Neural progenitor cell (in vitro differentiated cells): ENCODE data around the gene TOB2. TPM values are rescaled to one million over a fixed set of nuclear protein-coding genes. Genes with fewer than 3 reads are reported as not detected.
A peak's percentile ranks its signal among the peaks of the same experiment; 100 is the strongest.

Experiments used
- DNase-seq: peaks from one replicate; pipeline ENCODE4 v3.0.0-alpha.2; 2016; ENCODE audit warnings: low spot score
- H2AFZ ChIP-seq: fragments of 200-600 bp; sonication (generic); replicated peaks from 2 replicates; pipeline ENCODE4 v1.6.1; 2016; ENCODE audit warnings: antibody characterized with exemption
- H3F3A ChIP-seq: fragments of 200-600 bp; sonication (generic); 2 replicates; pipeline ENCODE4 v1.6.1; 2016; ENCODE audit warnings: antibody characterized with exemption, low read depth
- H3K27ac ChIP-seq: fragments of 200-600 bp; sonication (generic); 2 replicates; pipeline ENCODE4 v1.5.1; 2016; ENCODE audit warnings: mild to moderate bottlenecking
- H3K27me3 ChIP-seq: fragments of 200-600 bp; sonication (generic); 2 replicates; pipeline ENCODE4 v1.6.1; 2016; ENCODE audit warnings: mild to moderate bottlenecking, moderate library complexity
- H3K36me3 ChIP-seq: fragments of 200-600 bp; sonication (generic); 2 replicates; pipeline ENCODE4 v1.5.1; 2016
- H3K4me1 ChIP-seq: fragments of 200-600 bp; sonication (generic); 2 replicates; pipeline ENCODE4 v1.6.1; 2016; ENCODE audit warnings: mixed run types
- H3K4me2 ChIP-seq: fragments of 200-600 bp; sonication (generic); 2 replicates; pipeline ENCODE4 v1.6.1; 2016
- H3K4me3 ChIP-seq: fragments of 200-600 bp; sonication (generic); 2 replicates; pipeline ENCODE4 v1.5.1; 2016
- H3K79me2 ChIP-seq: fragments of 200-600 bp; sonication (generic); 2 replicates; pipeline ENCODE4 v1.6.1; 2016; ENCODE audit warnings: low read depth
- H3K9ac ChIP-seq: fragments of 200-600 bp; sonication (generic); 2 replicates; pipeline ENCODE4 v1.6.1; 2016
- H3K9me3 ChIP-seq: fragments of 200-600 bp; sonication (generic); 2 replicates; pipeline ENCODE4 v1.5.1; 2016; ENCODE audit warnings: low read depth
- H4K20me1 ChIP-seq: fragments of 200-600 bp; sonication (generic); 2 replicates; pipeline ENCODE4 v1.6.1; 2016; ENCODE audit warnings: low read depth
- H3K27ac Mint-ChIP-seq: 3 replicates; pipeline ENCODE4 v1.8.0; 2021; ENCODE audit warnings: mixed read lengths
- H3K27me3 Mint-ChIP-seq: 2 replicates; pipeline ENCODE4 v1.8.0; 2022; ENCODE audit warnings: low read depth, mild to moderate bottlenecking, inconsistent platforms, moderate library complexity, mixed read lengths; ENCODE audit not compliant: insufficient read depth
- H3K36me3 Mint-ChIP-seq: 3 replicates; pipeline ENCODE4 v1.8.0; 2021; ENCODE audit warnings: mixed read lengths
- H3K4me1 Mint-ChIP-seq: 3 replicates; pipeline ENCODE4 v1.8.0; 2021; ENCODE audit warnings: mixed read lengths
- H3K4me3 Mint-ChIP-seq: 3 replicates; pipeline ENCODE4 v1.8.0; 2021; ENCODE audit warnings: mild to moderate bottlenecking, moderate library complexity, mixed read lengths
- H3K9me3 Mint-ChIP-seq: 3 replicates; pipeline ENCODE4 v1.8.0; 2020; ENCODE audit warnings: mixed read lengths
- CTCF ChIP-seq: fragments of 200-600 bp; sonication (generic); IDR thresholded peaks from 2 replicates; pipeline ENCODE4 v1.5.1; 2017; ENCODE audit warnings: antibody characterized with exemption, mild to moderate bottlenecking
- EZH2 ChIP-seq: fragments of 200-600 bp; sonication (generic); IDR thresholded peaks from 2 replicates; pipeline ENCODE4 v1.6.1; 2017; ENCODE audit warnings: antibody characterized with exemption, mild to moderate bottlenecking, moderate library complexity
- EZH2phosphoT487 ChIP-seq: fragments of 200-600 bp; sonication (generic); IDR thresholded peaks from 2 replicates; pipeline ENCODE4 v1.6.1; 2017; ENCODE audit warnings: antibody characterized with exemption
- total RNA-seq: library from RNA; depleted of rRNA; stranded (reverse); fragments of >200 nt; gene quantifications from 2 replicates; pipeline ENCODE4 v1.2.3, GENCODE V29; 2015; ENCODE audit warnings: low replicate concordance

Gene TOB2
- total RNA-seq, 1 donor from 2014 or later: 23.4 TPM

- Histone ChIP-seq H2AFZ (no peak overlapping the region), H3K27me3 (no peaks in the 10 kb centered on the region), H3K27ac (no peak overlapping the region), H4K20me1 (peaks cover 24% of the 10 kb centered on the region), H3K4me1 (peaks cover 30% of the 10 kb centered on the region), H3K4me2 (no peak overlapping the region), H3K36me3 (no peaks in the 10 kb centered on the region), H3F3A (peaks cover 18% of the 10 kb centered on the region), H3K9ac (no peak overlapping the region), H3K4me3 (no peak overlapping the region), H3K9me3 (no peaks in the 10 kb centered on the region), H3K79me2 (peaks cover 95% of the 10 kb centered on the region)
- H3K36me3 Mint-ChIP-seq: no peaks in the 10 kb centered on the region
- TF ChIP-seq EZH2 (no peak), EZH2phosphoT487 (no peak), CTCF (no peak)
- DNase-seq: no peak
- H3K27me3 Mint-ChIP-seq: peaks cover 3% of the 10 kb centered on the region
- no peak overlapping the region for H3K27ac Mint-ChIP-seq
- no peaks in the 10 kb centered on the region for H3K9me3 Mint-ChIP-seq
- no peak overlapping the region for H3K4me3 Mint-ChIP-seq
- peaks cover 39% of the 10 kb centered on the region for H3K4me1 Mint-ChIP-seq
These were observed 41.5 kb upstream of the TOB2 start for GRCh38 chr22:41488076-41488475.

GRCh38 chr22:41487037-41487935 lies 40.7 kb upstream of the TOB2 start:
- Mint-ChIP-seq H3K4me1 (peaks cover 42% of the 10 kb centered on the region), H3K36me3 (no peaks in the 10 kb centered on the region), H3K27me3 (peaks cover 3% of the 10 kb centered on the region), H3K9me3 (no peaks in the 10 kb centered on the region), H3K4me3 (peak overlapping the region; percentile 2), H3K27ac (peak overlapping the region; percentile 55)
- Histone ChIP-seq H3K9me3 (no peaks in the 10 kb centered on the region), H3F3A (peaks cover 23% of the 10 kb centered on the region), H3K36me3 (no peaks in the 10 kb centered on the region), H3K9ac (no peak overlapping the region), H3K27ac (peak overlapping the region; percentile 58), H3K79me2 (peaks cover 95% of the 10 kb centered on the region), H2AFZ (no peak overlapping the region), H3K4me1 (peaks cover 36% of the 10 kb centered on the region), H3K4me2 (no peak overlapping the region), H4K20me1 (peaks cover 24% of the 10 kb centered on the region), H3K27me3 (no peaks in the 10 kb centered on the region), H3K4me3 (no peak overlapping the region)
- TF ChIP-seq EZH2phosphoT487 (no peak), CTCF (no peak)
- DNase-seq: no peak

GRCh38 chr22:41485033-41485432 lies 38.4 kb upstream of the TOB2 start:
- Histone ChIP-seq H3K79me2 (peaks cover 97% of the 10 kb centered on the region), H3K27ac (no peak overlapping the region), H3K9ac (no peak overlapping the region), H3K27me3 (no peaks in the 10 kb centered on the region), H3K36me3 (no peaks in the 10 kb centered on the region), H3K9me3 (no peaks in the 10 kb centered on the region), H3F3A (peaks cover 43% of the 10 kb centered on the region), H3K4me3 (no peak overlapping the region), H3K4me2 (no peak overlapping the region), H4K20me1 (peaks cover 30% of the 10 kb centered on the region), H3K4me1 (peaks cover 44% of the 10 kb centered on the region), H2AFZ (no peak overlapping the region)
- peaks cover 54% of the 10 kb centered on the region for H3K4me1 Mint-ChIP-seq
- no peak for TF ChIP-seq CTCF
- no peak for TF ChIP-seq EZH2phosphoT487
- TF ChIP-seq EZH2: no peak
- peaks cover 3% of the 10 kb centered on the region for H3K27me3 Mint-ChIP-seq
- no peak overlapping the region for H3K4me3 Mint-ChIP-seq
- H3K36me3 Mint-ChIP-seq: no peaks in the 10 kb centered on the region
- no peak for DNase-seq
- no peaks in the 10 kb centered on the region for H3K9me3 Mint-ChIP-seq
- H3K27ac Mint-ChIP-seq: no peak overlapping the region
